GM18868 (cell line): ENCODE results near the gene HBB.

Experiments used
- ATAC-seq: cut with Tn5 transposase; IDR thresholded peaks from one replicate; pipeline ENCODE4 v1.9.1; 2021; ENCODE audit warnings: mild to moderate bottlenecking, moderate library complexity; ENCODE audit not compliant: unreplicated experiment

The HBB gene

GRCh38 chr11:5228124-5228523 lies 1.3 kb upstream of the HBB start:
- no peak for ATAC-seq

- no peak for ATAC-seq
Measured at GRCh38 chr11:5227681-5228080, 810 bp upstream of the HBB start.

GRCh38 chr11:5225480-5225871 lies 1.4 kb downstream of the HBB start:
- no peak for ATAC-seq

DNA sequence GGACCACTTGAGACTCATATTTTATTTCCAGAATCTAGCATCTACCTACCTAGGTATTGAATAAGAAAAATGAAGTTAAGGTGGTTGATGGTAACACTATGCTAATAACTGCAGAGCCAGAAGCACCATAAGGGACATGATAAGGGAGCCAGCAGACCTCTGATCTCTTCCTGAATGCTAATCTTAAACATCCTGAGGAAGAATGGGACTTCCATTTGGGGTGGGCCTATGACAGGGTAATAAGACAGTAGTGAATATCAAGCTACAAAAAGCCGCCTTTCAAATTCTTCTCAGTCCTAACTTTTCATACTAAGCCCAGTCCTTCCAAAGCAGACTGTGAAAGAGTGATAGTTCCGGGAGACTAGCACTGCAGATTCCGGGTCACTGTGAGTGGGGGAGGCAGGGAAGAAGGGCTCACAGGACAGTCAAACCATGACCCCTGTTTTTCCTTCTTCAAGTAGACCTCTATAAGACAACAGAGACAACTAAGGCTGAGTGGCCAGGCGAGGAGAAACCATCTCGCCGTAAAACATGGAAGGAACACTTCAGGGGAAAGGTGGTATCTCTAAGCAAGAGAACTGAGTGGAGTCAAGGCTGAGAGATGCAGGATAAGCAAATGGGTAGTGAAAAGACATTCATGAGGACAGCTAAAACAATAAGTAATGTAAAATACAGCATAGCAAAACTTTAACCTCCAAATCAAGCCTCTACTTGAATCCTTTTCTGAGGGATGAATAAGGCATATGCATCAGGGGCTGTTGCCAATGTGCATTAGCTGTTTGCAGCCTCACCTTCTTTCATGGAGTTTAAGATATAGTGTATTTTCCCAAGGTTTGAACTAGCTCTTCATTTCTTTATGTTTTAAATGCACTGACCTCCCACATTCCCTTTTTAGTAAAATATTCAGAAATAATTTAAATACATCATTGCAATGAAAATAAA lies 2.1 kb downstream of the HBB start:
- ATAC-seq = no peak

DNA sequence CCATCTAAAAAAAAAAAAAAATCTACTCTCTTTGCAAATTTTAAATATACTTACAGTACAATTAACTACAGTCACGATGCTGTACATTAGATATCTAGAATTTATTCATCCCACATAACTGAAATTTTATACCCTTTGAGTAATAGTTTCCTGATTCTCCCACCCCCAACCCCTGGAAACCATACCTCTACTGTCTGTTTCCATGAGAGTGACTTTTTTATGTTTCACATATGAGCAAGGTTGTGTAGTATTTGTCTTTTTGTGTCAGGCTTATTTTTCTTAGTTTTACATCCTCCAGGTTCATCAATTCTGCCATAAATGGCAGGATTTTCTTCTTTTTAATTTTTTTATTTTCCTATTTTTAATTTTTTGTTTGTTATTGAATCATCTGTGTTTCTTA lies 3.2 kb downstream of the HBB start:
- no peak for ATAC-seq

- no peak for ATAC-seq
Measured at GRCh38 chr11:5223146-5223545, 3.7 kb downstream of the HBB start.

DNA sequence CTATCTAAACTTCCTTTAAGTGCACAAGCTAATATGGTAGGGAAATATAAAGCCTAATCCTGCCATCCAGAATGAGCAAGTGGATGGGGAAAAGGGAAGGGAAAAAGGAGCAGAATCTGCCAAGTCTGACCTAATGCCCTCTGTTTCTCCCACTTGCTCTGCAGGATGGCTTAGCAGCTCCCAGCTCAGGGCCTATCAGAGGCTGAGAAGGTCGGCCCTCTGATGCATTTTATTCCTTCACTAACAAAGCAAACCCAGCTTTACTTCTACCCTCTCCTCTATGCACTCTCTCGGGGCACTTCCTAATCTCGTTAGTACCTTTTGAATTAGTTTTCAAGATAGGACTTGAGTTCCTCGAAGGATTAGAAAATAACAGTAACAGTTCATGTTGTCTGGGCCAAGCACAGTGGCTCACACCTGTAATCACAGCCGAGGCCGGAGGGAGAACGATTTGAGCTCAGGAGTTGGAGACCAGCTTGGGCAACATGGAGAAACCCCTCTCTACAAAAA lies 16.4 kb downstream of the HBB start:
- ATAC-seq = no peak

GRCh38 chr11:5204787-5205186 lies 22.1 kb downstream of the HBB start:
- ATAC-seq = no peak

- ATAC-seq = no peak
Measured at GRCh38 chr11:5203366-5203765, 23.5 kb downstream of the HBB start.

GRCh38 chr11:5200582-5200981 lies 26.3 kb downstream of the HBB start, which contains the start of gene OR51V1:
TSS of gene OR51V1 (minus strand) at chr11:5200682. CDS start at chr11:5200682, 0 bp downstream.
- no peak for ATAC-seq

DNA sequence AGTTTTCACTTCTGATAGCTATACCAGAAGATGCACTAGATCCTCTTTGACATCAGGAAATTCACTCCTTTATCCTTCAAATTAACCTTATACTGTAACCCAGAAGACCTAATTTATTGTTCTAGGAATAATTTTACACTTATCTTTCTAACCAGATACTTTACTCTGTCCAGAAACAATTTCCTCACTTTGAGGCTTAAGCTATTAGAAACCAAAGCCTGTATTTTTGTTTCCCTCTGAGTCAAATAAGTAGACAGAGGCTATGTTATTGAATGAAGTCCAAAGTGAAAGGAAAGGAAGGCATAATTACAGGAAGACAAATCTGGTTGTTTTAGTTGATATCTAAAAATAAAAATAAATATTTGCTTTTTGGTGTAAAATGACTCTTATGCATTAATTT lies 28.6 kb downstream of the HBB start:
- ATAC-seq = no peak

GRCh38 chr11:5197536-5197935 lies 29.3 kb downstream of the HBB start:
- ATAC-seq = no peak

DNA sequence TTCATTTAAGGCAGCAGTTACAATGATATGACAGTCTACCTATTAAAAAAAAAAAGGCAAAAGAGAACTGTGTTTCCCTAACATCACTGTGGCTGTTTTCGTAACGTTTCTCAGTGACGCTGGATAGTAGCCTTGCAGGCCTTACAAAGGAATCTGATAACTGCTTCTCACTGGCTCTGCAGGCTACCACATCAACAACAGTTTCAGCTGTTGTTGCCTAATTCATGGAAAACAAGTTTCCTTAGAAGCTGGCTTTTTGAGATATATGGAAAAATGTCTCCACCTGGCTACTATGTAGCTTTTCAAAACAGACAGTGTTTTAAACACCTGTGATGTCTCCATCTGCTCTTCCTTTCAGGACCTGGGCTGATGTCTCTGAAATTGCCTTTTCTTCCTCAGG lies 30.1 kb downstream of the HBB start:
- ATAC-seq = no peak

- ATAC-seq = no peak
Measured at GRCh38 chr11:5196067-5196466, 30.8 kb downstream of the HBB start.

GRCh38 chr11:5192738-5193137 lies 34.1 kb downstream of the HBB start:
- no peak for ATAC-seq

GRCh38 chr11:5188201-5188600 lies 38.7 kb downstream of the HBB start:
- no peak for ATAC-seq

- no peak for ATAC-seq
Measured at GRCh38 chr11:5178046-5178837, 48.6 kb downstream of the HBB start.
